K562 (cell line): ENCODE results near the gene PRDM8. TPM values are rescaled to one million over a fixed set of nuclear protein-coding genes. Genes with fewer than 3 reads are reported as not detected.

Experiments used
- ATAC-seq: fragments of 200-7000 bp; cut with Tn5 transposase; 3 replicates; pipeline ENCODE4 v1.9.1; 2020; ENCODE audit warnings: moderate library complexity
- BruUV-seq: library from RNA; stranded (reverse); fragments of 400-500 nt; replicated peaks from 2 replicates; lab custom pipeline; 2021; lab: Mats Ljungman, UMichigan
- CTCF ChIA-PET: fragments of 300-600 bp; formaldehyde crosslinking; extraction: SDS; loops from one replicate; lab custom pipeline; 2021; ENCODE audit warnings: low intra/inter-chr PET ratio; lab: Yijun Ruan, JAX
- POLR2A ChIA-PET: fragments of 300-600, 350-650 bp; sonication (Branson Sonifier 250); formaldehyde crosslinking; extraction: SDS; loops from one replicate; lab custom pipeline; 2021; ENCODE audit warnings: antibody characterized with exemption, inconsistent platforms; lab: Yijun Ruan, JAX
- DNase-seq, 4 experiments: peaks; one replicate each; pipeline versions ENCODE4 v3.0.0 to v3.0.0-alpha.2; 2011 to 2018; ENCODE audit warnings: low spot score in 3 of 4, mixed read lengths in 3 of 4; ENCODE audit errors: extremely low read depth in 1 of 4
- FAIRE-seq: peaks from 2 replicates; lab custom pipeline; 2011; peaks lifted over from hg19 to GRCh38; lab: Jason Lieb, UNC
- H2AFZ ChIP-seq: 2 replicates; pipeline ENCODE4 v1.6.0; 2011; ENCODE audit warnings: low read depth, low read length, control low read depth, inconsistent platforms
- H3K27ac ChIP-seq: fragments of 200-600 bp; 3 replicates; pipeline ENCODE4 v1.8.0; 2011; ENCODE audit warnings: low read depth, mild to moderate bottlenecking, control low read depth, inconsistent platforms, low read length, moderate library complexity, mixed read lengths; ENCODE audit errors: extremely low read depth
- H3K27me3 ChIP-seq, 2 experiments: fragments of 300-600 bp in 1 of 2; 2 replicates in 1 of 2; 3 replicates in 1 of 2; pipeline versions ENCODE4 v1.6.0 to v1.8.0; 2011; ENCODE audit warnings: inconsistent platforms in 2 of 2, low read length in 2 of 2, mild to moderate bottlenecking in 1 of 2, mixed read lengths in 1 of 2, moderate library complexity in 1 of 2; ENCODE audit not compliant: control insufficient read depth in 2 of 2, insufficient read depth in 2 of 2
- H3K36me3 ChIP-seq: fragments of 300-600 bp; 3 replicates; pipeline ENCODE4 v1.8.0; 2011; ENCODE audit warnings: mild to moderate bottlenecking, low read length, inconsistent platforms; ENCODE audit not compliant: control insufficient read depth, insufficient read depth
- H3K4me1 ChIP-seq, 2 experiments: fragments of 200-600 bp in 1 of 2; replicated peaks in 1 of 2; 2 replicates in 1 of 2; 3 replicates in 1 of 2; pipeline versions ENCODE4 v1.5.1 to v1.8.0; 2011; ENCODE audit warnings: inconsistent platforms in 2 of 2, low read length in 2 of 2, mild to moderate bottlenecking in 1 of 2, mixed read lengths in 1 of 2, moderate library complexity in 1 of 2; ENCODE audit not compliant: control insufficient read depth in 2 of 2, insufficient read depth in 2 of 2
- H3K4me2 ChIP-seq: 2 replicates; pipeline ENCODE4 v1.6.1; 2011; ENCODE audit warnings: low read length, control low read depth, inconsistent platforms, mixed read lengths; ENCODE audit not compliant: insufficient read depth
- H3K4me3 ChIP-seq: fragments of 200-600 bp; sonication (generic), shearing (Covaris generic); 2 replicates; pipeline ENCODE4 v1.5.1; 2016; ENCODE audit warnings: control low read depth, inconsistent platforms
- H3K79me2 ChIP-seq: fragments of 200-600 bp; 3 replicates; pipeline ENCODE4 v1.8.0; 2011; ENCODE audit warnings: low read length, inconsistent platforms; ENCODE audit not compliant: control insufficient read depth, insufficient read depth
- H3K9ac ChIP-seq, 2 experiments: 2 replicates each; pipeline versions ENCODE4 v1.6.0 to v1.6.1; 2011; ENCODE audit warnings: low read depth in 2 of 2, low read length in 2 of 2, control low read depth in 1 of 2, inconsistent platforms in 1 of 2, mild to moderate bottlenecking in 1 of 2, mixed read lengths in 1 of 2; ENCODE audit not compliant: insufficient read depth in 1 of 2
- H3K9me1 ChIP-seq: one replicate; pipeline ENCODE4 v1.6.0; 2011; ENCODE audit warnings: inconsistent platforms, mild to moderate bottlenecking, low read length, moderate library complexity; ENCODE audit not compliant: control insufficient read depth, insufficient read depth
- H3K9me3 ChIP-seq: replicated peaks from 2 replicates; pipeline ENCODE4 v1.5.1; 2011; ENCODE audit warnings: low read depth, low read length, inconsistent platforms; ENCODE audit not compliant: control insufficient read depth, insufficient read depth
- H4K20me1 ChIP-seq: replicated peaks from 2 replicates; pipeline ENCODE4 v1.6.1; 2011; ENCODE audit warnings: low read length, inconsistent platforms, mixed read lengths; ENCODE audit not compliant: control insufficient read depth, insufficient read depth
- CBFB ChIP-seq: sonication (generic); formaldehyde crosslinking; IDR thresholded peaks from 2 replicates; pipeline ENCODE4 v1.4.0; 2020; ENCODE audit warnings: mild to moderate bottlenecking, missing genetic modification reagents
- CBX1 ChIP-seq: sonication (generic); IDR thresholded peaks from 2 replicates; pipeline ENCODE4 v1.6.1; 2016; ENCODE audit warnings: antibody characterized with exemption, low read depth, mild to moderate bottlenecking
- FIP1L1 ChIP-seq: fragments of 200-400 bp; formaldehyde crosslinking; IDR thresholded peaks from 2 replicates; pipeline ENCODE4 v1.6.1; 2018; ENCODE audit warnings: mild to moderate bottlenecking, low read depth, low read length; ENCODE audit not compliant: poor library complexity, severe bottlenecking
- KLF13 ChIP-seq: fragments of 450-650 bp; IDR thresholded peaks from 2 replicates; pipeline ENCODE4 v1.6.1; 2016; ENCODE audit warnings: missing genetic modification characterization, low read depth, mild to moderate bottlenecking, missing compliant biosample characterization, moderate library complexity, borderline replicate concordance
- MIER1 ChIP-seq: fragments of 450-650 bp; IDR thresholded peaks from 2 replicates; pipeline ENCODE4 v1.6.1; 2016; ENCODE audit warnings: antibody characterized with exemption, mild to moderate bottlenecking, low read depth
- MYC ChIP-seq, 2 experiments: fragments of 250-450 bp in 1 of 2; sonication (Bioruptor Pico) in 1 of 2; IDR thresholded peaks; 2 replicates each; pipeline versions ENCODE4 v1.5.1 to v1.6.1; 2012 to 2021; ENCODE audit warnings: low read depth in 2 of 2, borderline replicate concordance in 1 of 2, improper control_type of control experiment in 1 of 2, low read length in 1 of 2, mild to moderate bottlenecking in 1 of 2, moderate library complexity in 1 of 2
- PRDM10 ChIP-seq: fragments of 450-650 bp; IDR thresholded peaks from 2 replicates; pipeline ENCODE4 v1.6.1; 2018; ENCODE audit not compliant: partially characterized antibody
- PURB ChIP-seq: sonication (generic); formaldehyde crosslinking; IDR thresholded peaks from 2 replicates; pipeline ENCODE4 v1.9.0; 2021; ENCODE audit warnings: low read depth, mild to moderate bottlenecking, missing genetic modification reagents
- WHSC1 ChIP-seq: IDR thresholded peaks from one replicate; pipeline ENCODE4 v1.6.1; 2012; ENCODE audit warnings: low read length, control low read depth, inconsistent platforms
- ZBTB1 ChIP-seq: sonication (generic); formaldehyde crosslinking; IDR thresholded peaks from 2 replicates; pipeline ENCODE4 v1.8.1; 2023; ENCODE audit warnings: missing genetic modification reagents, low read depth, mild to moderate bottlenecking, borderline replicate concordance
- ZEB2 ChIP-seq: fragments of 450-650 bp; IDR thresholded peaks from 2 replicates; pipeline ENCODE4 v1.6.1; 2016
- ZNF57 ChIP-seq: fragments of 450-650 bp; formaldehyde crosslinking; IDR thresholded peaks from 2 replicates; pipeline ENCODE4 v1.4.0; 2020; ENCODE audit warnings: mild to moderate bottlenecking, moderate library complexity
- ZNF764 ChIP-seq: fragments of 250-450 bp; sonication (Bioruptor Pico); IDR thresholded peaks from 2 replicates; pipeline ENCODE4 v1.4.0; 2020; ENCODE audit warnings: low read depth, mild to moderate bottlenecking, moderate library complexity
- WGBS: fragments of 100-300 bp; shearing (Covaris generic); methylation state at CpG from one replicate; pipeline ENCODE4 v1.1.6; 2016; ENCODE audit warnings: low coverage, mixed read lengths; ENCODE audit not compliant: insufficient coverage; ENCODE audit errors: missing lambda C conversion rate; 5-methylcytosine and 5-hydroxymethylcytosine counted together
- in situ Hi-C: fragments of 300-500 bp; cut with MboI; formaldehyde crosslinking; loops from 4 replicates; pipeline ENCODE4 v1.15.0; 2018; ENCODE audit warnings: inconsistent platforms, mixed read lengths
- intact Hi-C: fragments of 100-400 bp; cut with micrococcal nuclease; formaldehyde crosslinking; loops from 2 replicates; pipeline ENCODE4 v1.14.2; 2022
- polyA plus RNA-seq, 8 experiments: library from polyadenylated mRNA; depleted of rRNA in 4 of 8; stranded (reverse) in 5 of 8; unstranded in 3 of 8; fragments of >200 nt; fragmentation: Nextera tagmentation in 2 of 8; fragmentation: Illumina TruSeq in 1 of 8; extraction: Ambion mirVana in 2 of 8; extraction: Trizol in 1 of 8; gene quantifications; 2 replicates each; pipeline versions ENCODE4 v1.2.1 to v1.2.3, GENCODE V29; 2011 to 2014; ENCODE audit warnings: inconsistent platforms in 1 of 8, missing spikeins in 1 of 8
- total RNA-seq, 7 experiments: library from RNA; depleted of rRNA in 6 of 7; stranded (reverse); fragments of >200 nt in 6 of 7; fragmentation: Illumina TruSeq in 2 of 7; extraction: Trizol in 2 of 7; gene quantifications; 2 replicates each; pipeline versions ENCODE4 v1.2.1 to v1.2.3, GENCODE V29; 2011 to 2021; ENCODE audit warnings: low replicate concordance in 1 of 7

PRDM8 gene
- total and polyA plus RNA-seq, 9 of the 15 experiments (the other 6 are each of a cell fraction or from before 2014, with no cell fraction given) = 0.40 TPM; not detected in 8

- POLR2A ChIA-PET = interaction anchor here (2.5 kb wide), 1 partner anchor 12 kb away, joined by 7 read pairs; no protein-coding TSS in a partner anchor
- Histone ChIP-seq H3K36me3 (no peaks in the 10 kb centered on the region), H3K4me3 (no peak overlapping the region), H3K9me3 (peaks cover 8% of the 10 kb centered on the region; the same call in 1 of the 2 replicates), H3K4me2 (no peak overlapping the region), H3K27me3 (no peaks in the 10 kb centered on the region)
- TF ChIP-seq KLF13 (no peak), PURB (CRISPR knock-in tag) (no peak), WHSC1 (no peak), MIER1 (no peak), MYC (IDR thresholded peaks at IDR 0.05; ENCODE audit: low read depth, low read length) (no peak), MYC (CRISPR knock-in tag; IDR thresholded peaks at IDR 0.05; ENCODE audit: borderline replicate concordance, low read depth) (no peak), CBFB (CRISPR knock-in tag) (no peak), CBX1 (no peak), ZBTB1 (no peak), PRDM10 (no peak), ZNF57 (CRISPR knock-in tag) (no peak), ZEB2 (no peak), FIP1L1 (no peak), ZNF764 (CRISPR knock-in tag) (no peak)
- TF ChIP-seq, all 486 proteins: peak for 0
- ATAC-seq (no peak), FAIRE-seq (no peak), DNase-seq (no peak)
- Histone ChIP-seq H3K9ac (no peak overlapping the region), H3K9me1 (no peaks in the 10 kb centered on the region), H3K4me1 (peaks cover 0 to 16% of the 10 kb centered on the region in 2 experiments), H3K27ac (no peak overlapping the region), H2AFZ (no peak overlapping the region), H3K79me2 (no peaks in the 10 kb centered on the region), H4K20me1 (no peaks in the 10 kb centered on the region)
- BruUV-seq = no TSS peak
- CTCF ChIA-PET = no interaction called here
- intact Hi-C loops = no loop called here
- 67% methylated on average over 3 of the region's 3 CpGs for WGBS
- in situ Hi-C loops = no loop called here
These were observed 16.6 kb upstream of the PRDM8 start for GRCh38 chr4:80180743-80181142.
